Smooth muscle cell (in vitro differentiated cells): ENCODE measurements around the gene PPA1. TPM values are rescaled to one million over a fixed set of nuclear protein-coding genes. Genes with fewer than 3 reads are reported as not detected.

Experiments used
- DNase-seq: peaks from one replicate; lab custom pipeline; 2025; ENCODE audit not compliant: unreplicated experiment; lab: John Stamatoyannopoulos, UW
- H2AFZ ChIP-seq: fragments of 200-600 bp; sonication (generic); 2 replicates; pipeline ENCODE4 v1.6.0; 2016; ENCODE audit warnings: antibody characterized with exemption, low read depth, mild to moderate bottlenecking
- H3F3A ChIP-seq: fragments of 200-600 bp; sonication (generic); 2 replicates; pipeline ENCODE4 v1.6.0; 2017; ENCODE audit warnings: antibody characterized with exemption, low read depth
- H3K27ac ChIP-seq: fragments of 200-600 bp; sonication (generic); 2 replicates; pipeline ENCODE4 v1.5.1; 2016; ENCODE audit warnings: low read depth, mild to moderate bottlenecking
- H3K27me3 ChIP-seq: fragments of 200-600 bp; sonication (generic); 2 replicates; pipeline ENCODE4 v1.6.1; 2016; ENCODE audit warnings: low read depth, mild to moderate bottlenecking
- H3K36me3 ChIP-seq: fragments of 200-600 bp; sonication (generic); 2 replicates; pipeline ENCODE4 v1.5.1; 2016; ENCODE audit warnings: low read depth
- H3K4me1 ChIP-seq: fragments of 200-600 bp; sonication (generic); 2 replicates; pipeline ENCODE4 v1.5.1; 2016; ENCODE audit warnings: low read depth
- H3K4me2 ChIP-seq: fragments of 200-600 bp; sonication (generic); 2 replicates; pipeline ENCODE4 v1.6.0; 2016; ENCODE audit warnings: mild to moderate bottlenecking
- H3K4me3 ChIP-seq: fragments of 200-600 bp; sonication (generic); 2 replicates; pipeline ENCODE4 v1.5.1; 2016; ENCODE audit warnings: mild to moderate bottlenecking
- H3K79me2 ChIP-seq: fragments of 200-600 bp; sonication (generic); 2 replicates; pipeline ENCODE4 v1.6.0; 2016; ENCODE audit warnings: low read depth, mild to moderate bottlenecking
- H3K9ac ChIP-seq: fragments of 200-600 bp; sonication (generic); 2 replicates; pipeline ENCODE4 v1.6.0; 2016; ENCODE audit warnings: low read depth
- H3K9me3 ChIP-seq: fragments of 200-600 bp; sonication (generic); replicated peaks from 2 replicates; pipeline ENCODE4 v1.5.1; 2016; ENCODE audit warnings: low read depth
- H4K20me1 ChIP-seq: fragments of 200-600 bp; sonication (generic); 2 replicates; pipeline ENCODE4 v1.6.0; 2016; ENCODE audit warnings: low read depth
- CTCF ChIP-seq: fragments of 200-600 bp; sonication (generic); IDR thresholded peaks from 2 replicates; pipeline ENCODE4 v1.5.1; 2017; ENCODE audit warnings: borderline replicate concordance, mild to moderate bottlenecking, antibody characterized with exemption; ENCODE audit not compliant: insufficient read depth, poor library complexity, severe bottlenecking
- WGBS: methylation state at CpG from one replicate; pipeline ENCODE4 v1.1.7; 2016; ENCODE audit warnings: low lambda C conversion rate; 5-methylcytosine and 5-hydroxymethylcytosine counted together
- polyA plus RNA-seq: library from polyadenylated mRNA; unstranded; fragments of >200 nt; fragmentation: Nextera tagmentation; extraction: Ambion mirVana; gene quantifications from 2 replicates; pipeline ENCODE4 v1.2.1, GENCODE V29; 2016
- total RNA-seq: library from RNA; depleted of rRNA; stranded (reverse); fragments of >200 nt; gene quantifications from 2 replicates; pipeline ENCODE4 v1.2.3, GENCODE V29; 2014

PPA1 gene
- total and polyA plus RNA-seq, 2 experiments from 2014 or later = 38.1 to 58.4 TPM

- no peaks in the 10 kb centered on the region for H4K20me1 ChIP-seq
- no peaks in the 10 kb centered on the region for H3K27me3 ChIP-seq
- H3F3A ChIP-seq = no peaks in the 10 kb centered on the region
- 88% methylated on average over 14 of the region's 14 CpGs for whole genome bisulfite sequencing
- no peak overlapping the region for H3K4me3 ChIP-seq
- no peak for TF ChIP-seq CTCF
- no peak overlapping the region for H3K4me2 ChIP-seq
- H3K36me3 ChIP-seq = no peaks in the 10 kb centered on the region
- H3K9ac ChIP-seq = no peak overlapping the region
- no peak overlapping the region for H3K27ac ChIP-seq
- no peaks in the 10 kb centered on the region for H3K9me3 ChIP-seq
- no peak for DNase-seq
- H3K4me1 ChIP-seq = no peaks in the 10 kb centered on the region
- H3K79me2 ChIP-seq = no peaks in the 10 kb centered on the region
- H2AFZ ChIP-seq = no peak overlapping the region
Measured at GRCh38 chr10:70253878-70254765, 20.9 kb upstream of the PPA1 start.

- no peak overlapping the region for H2AFZ ChIP-seq
- H4K20me1 ChIP-seq = no peaks in the 10 kb centered on the region
- no peaks in the 10 kb centered on the region for H3F3A ChIP-seq
- WGBS = 92% methylated on average over 11 of the region's 11 CpGs
- no peaks in the 10 kb centered on the region for H3K79me2 ChIP-seq
- H3K36me3 ChIP-seq = no peaks in the 10 kb centered on the region
- H3K4me3 ChIP-seq = no peak overlapping the region
- TF ChIP-seq CTCF = no peak
- no peak for DNase-seq
- no peak overlapping the region for H3K4me2 ChIP-seq
- H3K9ac ChIP-seq = no peak overlapping the region
- H3K27ac ChIP-seq = no peak overlapping the region
- H3K4me1 ChIP-seq = no peaks in the 10 kb centered on the region
- peaks cover 18% of the 10 kb centered on the region for H3K27me3 ChIP-seq
- no peaks in the 10 kb centered on the region for H3K9me3 ChIP-seq
Measured at GRCh38 chr10:70250961-70251680, 17.9 kb upstream of the PPA1 start.

GRCh38 chr10:70247360-70247759 is 14.1 kb upstream of the PPA1 start:
- Histone ChIP-seq H2AFZ (no peak overlapping the region), H3K4me1 (no peaks in the 10 kb centered on the region), H3K27ac (no peak overlapping the region), H3K9ac (no peak overlapping the region), H3F3A (no peaks in the 10 kb centered on the region), H3K4me3 (no peak overlapping the region), H3K4me2 (no peak overlapping the region), H3K27me3 (peaks cover 46% of the 10 kb centered on the region), H3K36me3 (no peaks in the 10 kb centered on the region), H3K9me3 (no peaks in the 10 kb centered on the region), H3K79me2 (no peaks in the 10 kb centered on the region), H4K20me1 (no peaks in the 10 kb centered on the region)
- no peak for DNase-seq
- no peak for TF ChIP-seq CTCF
- whole genome bisulfite sequencing = 74% methylated on average over 6 of the region's 6 CpGs
